Measurements from ENCODE around the gene TENM3. TPM values are rescaled to one million over a fixed set of nuclear protein-coding genes. Genes with fewer than 3 reads are reported as not detected.

TENM3 gene
- total and polyA plus RNA-seq, 2 of the 8 experiments (the other 6 are each of a cell fraction or from before 2014, with no cell fraction given): 36.9 to 69.3 TPM

GRCh38 chr4:182738283-182739047 lies 495.3 kb downstream of the TENM3 start:
- Histone ChIP-seq H3K23ac (ENCODE audit: insufficient read length) (no peak overlapping the region), H2BK20ac (ENCODE audit: low read length) (no peak overlapping the region), H4K8ac (ENCODE audit: extremely low read depth, insufficient read depth, low read length) (no peak overlapping the region), H3K27ac (ENCODE audit: low read depth, low read length) (no peak overlapping the region), H2AK5ac (ENCODE audit: low read depth, low read length) (no peak overlapping the region), H3K4ac (replicated peaks; ENCODE audit: insufficient read length, low read depth, low read length) (no peak overlapping the region), H3K4me1 (replicated peaks in 1 of 4; ENCODE audit: control insufficient read depth in 3 of 4, insufficient read depth in 4 of 4, low read length in 3 of 4) (no peaks in the 10 kb centered on the region), H3K27me3 (replicated peaks in 1 of 4; ENCODE audit: control insufficient read depth in 3 of 4, extremely low read depth in 1 of 4, insufficient read depth in 3 of 4, low read length in 3 of 4) (no peaks in the 10 kb centered on the region), H3K4me3 (ENCODE audit: extremely low read depth in 1 of 4, insufficient read depth in 2 of 4, low read depth in 3 of 4, low read length in 4 of 4) (no peak overlapping the region), H3K9ac (replicated peaks in 1 of 4; ENCODE audit: extremely low read depth in 1 of 4, low read depth in 3 of 4, low read length in 3 of 4) (no peak overlapping the region), H2AFZ (ENCODE audit: low read length) (no peak overlapping the region), H3K14ac (ENCODE audit: insufficient read length) (no peak overlapping the region), H3K79me1 (ENCODE audit: low read depth, low read length) (no peaks in the 10 kb centered on the region), H2BK15ac (ENCODE audit: low read length) (no peak overlapping the region), H3K9me3 (ENCODE audit: insufficient read depth in 2 of 2, low read depth in 1 of 2, low read length in 1 of 2) (no peaks in the 10 kb centered on the region), H2BK5ac (ENCODE audit: low read depth, low read length) (no peak overlapping the region), H2BK12ac (ENCODE audit: low read depth, low read length) (no peak overlapping the region), H4K91ac (replicated peaks; ENCODE audit: insufficient read length, low read length) (no peak overlapping the region), H3K36me3 (ENCODE audit: control insufficient read depth in 2 of 4, insufficient read depth in 4 of 4, low read length in 3 of 4) (peaks cover 0 to 12% (median 6%) of the 10 kb centered on the region in 4 experiments; a peak in 5 of 8 replicates), H3K23me2 (ENCODE audit: low read depth, low read length) (no peaks in the 10 kb centered on the region; the same call in 1 of the 2 replicates), H2BK120ac (replicated peaks; ENCODE audit: low read depth, low read length) (no peak overlapping the region), H4K20me1 (replicated peaks in 1 of 2; ENCODE audit: control insufficient read depth in 1 of 2, insufficient read depth in 2 of 2, low read length in 2 of 2) (no peaks in the 10 kb centered on the region), H3K4me2 (ENCODE audit: insufficient read depth in 1 of 2, low read depth in 2 of 2, low read length in 2 of 2) (no peak overlapping the region), H4K5ac (ENCODE audit: insufficient read length, low read depth, low read length) (no peak overlapping the region), H3K56ac (replicated peaks; ENCODE audit: insufficient read length, low read depth, low read length) (no peak overlapping the region), H3K79me2 (ENCODE audit: control insufficient read depth in 1 of 2, insufficient read depth in 2 of 2, low read length in 2 of 2) (no peaks in the 10 kb centered on the region), H3K18ac (ENCODE audit: extremely low read depth, low read length) (no peak overlapping the region)
- POLR2A ChIA-PET (ENCODE audit: partially characterized antibody): no interaction called here
- CTCF ChIA-PET (ENCODE audit: partially characterized antibody): interaction anchor here (1.4 kb wide), 1 partner anchor 26 kb away, joined by 4 read pairs; no protein-coding TSS in a partner anchor
- 91% methylated on average over 8 of the region's 8 CpGs; no CpG with 5 or more reads in 1 of the 2 experiments for WGBS, 2 experiments (ENCODE audit: extremely low coverage in 1 of 2, insufficient coverage in 1 of 2, insufficient read length in 1 of 2, insufficient replicate concordance in 2 of 2, low coverage in 1 of 2, low lambda C conversion rate in 2 of 2, missing lambda C conversion rate in 1 of 2)
- DNase-seq (ENCODE audit: low read depth in 1 of 2, low spot score in 2 of 2) (no peak), FAIRE-seq (no peak)
- TF ChIP-seq EP300 (IDR thresholded peaks at IDR 0.05; ENCODE audit: borderline replicate concordance in 1 of 2, low read depth in 2 of 2, low read length in 2 of 2) (no peak), RXRA (IDR thresholded peaks at IDR 0.05; ENCODE audit: insufficient read depth, low read depth, low read length) (no peak), BACH1 (IDR thresholded peaks at IDR 0.05; ENCODE audit: low read length) (no peak), GTF2F1 (IDR thresholded peaks at IDR 0.05; ENCODE audit: borderline replicate concordance, low read depth, low read length) (no peak), ASH2L (IDR thresholded peaks at IDR 0.05; ENCODE audit: low read length) (no peak), ATF3 (IDR thresholded peaks at IDR 0.05; ENCODE audit: insufficient read depth, low read depth, low read length) (no peak), TEAD4 (IDR thresholded peaks at IDR 0.05; ENCODE audit: low read depth, low read length) (no peak), RFX5 (IDR thresholded peaks at IDR 0.05; ENCODE audit: borderline replicate concordance, low read depth, low read length) (no peak), HDAC6 (IDR thresholded peaks at IDR 0.05; ENCODE audit: low read depth, low read length) (no peak), BCL11A (IDR thresholded peaks at IDR 0.05; ENCODE audit: low read depth in 2 of 2, low read length in 2 of 2) (no peak), POLR2AphosphoS5 (IDR thresholded peaks at IDR 0.05; ENCODE audit: low read depth, low read length) (no peak), RAD21 (IDR thresholded peaks at IDR 0.05 in 1 of 2, conservative IDR thresholded peaks at IDR 0.05 in 1 of 2; ENCODE audit: low read depth in 2 of 2, low read length in 2 of 2) (no peak)
